ENCODE measurements around the gene CACHD1. TPM values are rescaled to one million over a fixed set of nuclear protein-coding genes. Genes with fewer than 3 reads are reported as not detected.

Gene CACHD1
- total and polyA plus RNA-seq, 2 of the 8 experiments (the other 6 are each of a cell fraction or from before 2014, with no cell fraction given) = 22.2 to 42.5 TPM

- no peak for TF ChIP-seq CTCF (IDR thresholded peaks at IDR 0.05; ENCODE audit: control extremely low read depth in 1 of 3, insufficient read depth in 1 of 3, low read depth in 1 of 3, low read length in 3 of 3)
Measured at GRCh38 chr1:64564891-64565290, 95.0 kb downstream of the CACHD1 start (continued).

Data from H1 (cell line).